HG03378 (cell line): ENCODE measurements around the gene GPR82.
A peak's percentile ranks its signal among the peaks of the same experiment; 100 is the strongest.
"Not testable (repeated sequence)": the region's sequence is repeated elsewhere in the genome, so short reads cannot be mapped to it uniquely, and the experiment has no call there.

Source experiments
- ATAC-seq: cut with Tn5 transposase; IDR thresholded peaks from one replicate; pipeline ENCODE4 v1.9.1; 2021; ENCODE audit warnings: mild to moderate bottlenecking, moderate library complexity; ENCODE audit not compliant: unreplicated experiment

The GPR82 gene

GRCh38 chrX:41723826-41724225 lies at the start of gene GPR82:
GPR82 (plus strand) TSS chrX:41724181; CDS start chrX:41727027, 2,846 bp downstream.
- no peak for ATAC-seq

GRCh38 chrX:41676361-41676760 lies 47.6 kb upstream of the GPR82 start:
- not testable (repeated sequence) for ATAC-seq

GRCh38 chrX:41677183-41678060 lies 46.6 kb upstream of the GPR82 start:
- ATAC-seq = no peak

- no peak for ATAC-seq
Measured at GRCh38 chrX:41684138-41684537, 39.8 kb upstream of the GPR82 start.

- no peak for ATAC-seq
Measured at GRCh38 chrX:41684940-41685339, 39.0 kb upstream of the GPR82 start.

- ATAC-seq = no peak
Measured at GRCh38 chrX:41686788-41687187, 37.2 kb upstream of the GPR82 start.

GRCh38 chrX:41688156-41688555 lies 35.8 kb upstream of the GPR82 start:
- ATAC-seq = no peak

- ATAC-seq = no peak
Measured at GRCh38 chrX:41688835-41689234, 35.1 kb upstream of the GPR82 start, which contains the start of gene GPR34. GPR34 (plus strand) TSS chrX:41688973; CDS start chrX:41695634, 6,661 bp downstream.

GRCh38 chrX:41689711-41690110 lies 34.3 kb upstream of the GPR82 start:
- ATAC-seq = no peak

GRCh38 chrX:41692162-41692749 lies 31.7 kb upstream of the GPR82 start:
- ATAC-seq = no peak

- ATAC-seq = no peak
Measured at GRCh38 chrX:41693024-41693423, 31.0 kb upstream of the GPR82 start.

GRCh38 chrX:41695426-41695825 lies 28.6 kb upstream of the GPR82 start:
- no peak for ATAC-seq

- ATAC-seq = no peak
Measured at GRCh38 chrX:41703574-41704029, 20.4 kb upstream of the GPR82 start.

- no peak for ATAC-seq
Measured at GRCh38 chrX:41705042-41705441, 18.9 kb upstream of the GPR82 start.

- ATAC-seq = peak; percentile 88
Measured at GRCh38 chrX:41705680-41706374, 18.2 kb upstream of the GPR82 start.

- no peak for ATAC-seq
Measured at GRCh38 chrX:41707218-41707617, 16.8 kb upstream of the GPR82 start.

GRCh38 chrX:41708486-41708885 lies 15.5 kb upstream of the GPR82 start:
- no peak for ATAC-seq

- ATAC-seq = no peak
Measured at GRCh38 chrX:41711021-41711667, 12.8 kb upstream of the GPR82 start.

- ATAC-seq = no peak
Measured at GRCh38 chrX:41716222-41716621, 7.8 kb upstream of the GPR82 start.

- no peak for ATAC-seq
Measured at GRCh38 chrX:41716767-41717473, 7.1 kb upstream of the GPR82 start.
